Measurements from ENCODE around the gene LAMA2.
"Not testable (repeated sequence)": the region's sequence is repeated elsewhere in the genome, so short reads cannot be mapped to it uniquely, and the experiment has no call there.

Gene LAMA2

DNA sequence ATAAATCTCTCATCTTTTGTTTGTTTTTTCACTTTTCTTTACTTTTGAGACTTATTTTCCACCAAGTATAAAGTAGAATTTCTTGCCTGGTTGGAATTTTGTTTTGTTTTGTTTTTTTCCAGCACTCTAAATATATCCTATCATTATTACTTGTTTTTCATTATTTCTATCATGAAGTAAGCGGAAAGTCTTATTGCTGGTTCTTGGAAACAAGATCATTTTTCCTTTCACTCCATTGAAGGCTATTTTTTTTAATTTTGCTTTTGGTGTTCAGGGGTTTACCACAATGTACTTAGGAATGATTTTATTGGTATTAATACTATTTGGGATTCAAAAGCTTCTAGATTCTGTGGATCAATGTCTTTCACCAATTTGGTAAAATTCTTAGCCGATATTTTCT, 190.1 kb downstream of the LAMA2 start:
- no peak for DNase-seq (ENCODE audit: low spot score)

DNA sequence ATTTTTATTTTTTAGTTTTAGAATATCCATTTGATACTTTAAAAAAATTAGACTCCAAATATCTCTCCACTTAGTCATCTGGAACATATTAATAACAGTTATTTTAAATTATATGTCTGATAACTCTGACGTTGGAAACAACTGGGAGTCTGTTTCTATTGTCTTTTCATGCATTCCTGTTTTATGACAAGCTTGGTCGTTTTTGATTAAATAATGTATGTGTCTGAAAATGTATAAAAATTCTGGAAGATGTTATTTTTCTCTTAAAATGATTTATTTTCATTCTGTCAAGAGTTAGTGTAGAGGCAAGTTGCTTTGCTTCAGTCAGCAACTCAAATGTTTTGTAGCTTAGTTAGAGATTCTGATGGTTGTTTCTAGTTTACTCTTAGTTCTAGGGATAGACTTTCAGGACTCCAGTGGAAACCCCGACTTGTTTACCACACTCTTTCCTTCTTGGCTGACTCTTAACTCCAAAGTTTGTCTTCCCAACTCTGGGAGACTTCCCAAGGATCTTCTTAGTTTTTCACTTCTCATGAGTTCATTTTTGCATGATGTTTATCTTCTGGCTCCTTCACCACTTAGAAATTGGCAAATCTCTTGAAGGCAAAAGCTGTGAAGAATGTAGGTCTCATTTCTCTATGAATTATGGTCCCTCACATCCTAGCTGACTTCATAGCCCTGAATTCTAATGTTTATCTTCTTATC, 190.9 kb downstream of the LAMA2 start:
- DNase-seq (ENCODE audit: low spot score): no peak

DNA sequence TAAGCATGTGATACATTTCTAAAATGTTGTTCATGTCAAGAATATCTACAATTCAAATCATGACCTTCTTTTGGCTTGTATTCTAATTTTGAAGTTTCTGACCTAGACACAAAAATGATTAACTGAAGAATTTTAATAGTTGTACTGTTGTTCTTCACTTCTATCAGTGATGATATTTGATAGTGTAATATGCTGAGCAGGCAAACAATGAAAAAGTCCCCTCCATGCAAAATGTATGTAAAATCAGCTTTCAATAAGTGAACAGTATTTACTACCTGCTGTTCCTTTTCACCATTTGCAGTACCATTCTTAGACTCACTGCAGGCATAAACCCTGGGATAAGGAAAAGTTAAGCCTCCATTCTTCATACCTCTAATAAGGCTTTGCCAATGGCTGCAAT, 201.5 kb downstream of the LAMA2 start:
- no peak for DNase-seq (ENCODE audit: low spot score)

DNA sequence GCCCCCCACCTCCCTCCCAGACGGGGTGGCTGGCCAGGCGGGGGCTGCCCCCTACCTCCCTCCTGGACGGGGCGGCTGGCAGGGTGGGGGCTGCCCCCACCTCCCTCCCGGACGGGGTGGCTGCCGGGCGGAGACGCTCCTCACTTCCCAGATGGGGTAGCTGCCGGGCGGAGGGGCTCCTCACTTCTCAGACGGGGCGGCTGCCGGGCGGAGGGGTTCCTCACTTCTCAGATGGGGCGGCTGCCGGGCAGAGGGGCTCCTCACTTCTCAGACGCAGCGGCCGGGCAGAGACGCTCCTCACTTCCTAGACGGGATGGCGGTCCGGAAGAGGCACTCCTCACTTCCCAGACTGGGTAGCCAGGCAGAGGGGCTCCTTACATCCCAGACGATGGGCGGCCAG, 205.5 kb downstream of the LAMA2 start:
- DNase-seq (ENCODE audit: low spot score): not testable (repeated sequence)

DNA sequence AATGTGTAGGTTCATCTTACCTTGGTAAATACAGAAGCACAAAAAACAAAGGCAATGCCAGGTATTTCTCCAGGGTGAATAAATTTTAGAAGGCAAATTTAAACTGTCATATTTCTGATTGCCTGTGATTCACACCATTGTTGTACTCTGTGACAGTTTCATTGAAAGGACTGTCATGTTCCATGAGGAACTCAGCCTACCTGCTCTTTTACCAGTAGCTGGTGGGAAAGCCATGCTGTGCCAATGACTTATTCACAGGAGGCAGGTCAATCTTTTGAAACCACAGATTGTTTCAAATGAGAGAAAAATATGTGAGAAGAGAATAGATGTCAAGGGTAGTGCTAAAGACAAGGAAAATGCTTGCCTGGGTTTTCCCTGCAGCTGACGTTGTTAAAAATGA, 206.4 kb downstream of the LAMA2 start:
- no peak for DNase-seq (ENCODE audit: low spot score)

DNA sequence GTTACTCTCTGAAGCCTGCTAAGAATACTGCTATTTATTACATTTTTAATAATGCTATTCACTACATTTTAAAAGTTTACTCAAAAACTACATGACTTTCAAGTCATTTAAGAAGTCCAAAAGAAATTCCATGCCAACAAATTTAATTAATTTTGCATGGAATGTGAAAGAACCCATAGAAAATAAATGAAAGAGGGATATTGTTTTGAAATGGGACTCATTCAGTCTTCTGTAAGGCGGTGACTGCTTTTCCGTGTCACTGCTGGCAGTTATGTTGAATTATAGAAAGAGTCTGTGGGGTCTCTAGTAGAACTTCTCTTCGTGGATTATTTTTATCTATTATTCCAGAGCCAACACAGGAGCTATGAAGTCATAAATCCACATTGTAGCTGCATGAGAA, 211.2 kb downstream of the LAMA2 start:
- DNase-seq (ENCODE audit: low spot score): no peak

DNA sequence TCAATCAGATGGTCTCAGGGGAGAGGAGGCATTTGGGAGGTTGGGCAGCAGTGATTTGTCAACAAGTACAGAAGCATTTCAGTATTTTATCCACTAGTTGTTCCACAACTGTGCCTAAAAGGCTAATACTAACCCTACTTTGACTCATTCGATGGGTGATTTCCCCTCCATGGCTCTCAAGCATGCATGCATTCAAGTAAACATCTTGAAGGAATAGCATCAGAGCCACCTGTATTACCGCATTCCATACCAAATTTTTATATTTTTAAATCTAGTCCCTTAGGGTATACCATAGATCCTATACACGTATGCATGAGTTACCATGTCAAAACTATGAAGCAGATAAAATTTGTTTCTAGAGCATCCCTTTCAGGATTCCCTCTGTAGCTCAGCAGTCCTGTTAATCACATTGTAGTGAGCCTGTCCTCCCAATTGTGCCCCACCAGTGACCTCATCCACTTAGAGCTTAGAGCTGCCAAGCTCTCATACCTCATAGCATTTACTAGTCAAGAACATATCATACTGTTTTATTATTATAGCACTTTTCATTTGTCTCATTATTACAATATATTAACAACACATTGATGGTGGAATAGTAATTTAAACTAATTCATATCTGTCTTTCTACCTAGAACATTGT, 213.8 kb downstream of the LAMA2 start:
- DNase-seq (ENCODE audit: low spot score): no peak

DNA sequence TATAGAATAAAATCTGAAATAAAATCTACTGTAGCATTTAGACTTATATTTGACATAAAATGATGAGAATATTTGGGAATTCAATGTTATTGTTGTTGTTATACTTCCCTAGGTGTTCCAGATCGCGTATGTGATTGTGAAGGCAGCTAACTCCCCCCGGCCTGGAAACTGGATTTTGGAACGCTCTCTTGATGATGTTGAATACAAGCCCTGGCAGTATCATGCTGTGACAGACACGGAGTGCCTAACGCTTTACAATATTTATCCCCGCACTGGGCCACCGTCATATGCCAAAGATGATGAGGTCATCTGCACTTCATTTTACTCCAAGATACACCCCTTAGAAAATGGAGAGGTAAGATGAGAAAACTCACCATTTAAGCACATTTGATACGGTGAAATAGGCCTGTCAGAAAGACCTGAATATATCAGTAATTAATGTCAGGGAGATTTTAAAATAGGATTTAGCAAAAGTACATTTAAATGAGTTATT, 215.2 kb downstream of the LAMA2 start:
- DNase-seq (ENCODE audit: low spot score): no peak

DNA sequence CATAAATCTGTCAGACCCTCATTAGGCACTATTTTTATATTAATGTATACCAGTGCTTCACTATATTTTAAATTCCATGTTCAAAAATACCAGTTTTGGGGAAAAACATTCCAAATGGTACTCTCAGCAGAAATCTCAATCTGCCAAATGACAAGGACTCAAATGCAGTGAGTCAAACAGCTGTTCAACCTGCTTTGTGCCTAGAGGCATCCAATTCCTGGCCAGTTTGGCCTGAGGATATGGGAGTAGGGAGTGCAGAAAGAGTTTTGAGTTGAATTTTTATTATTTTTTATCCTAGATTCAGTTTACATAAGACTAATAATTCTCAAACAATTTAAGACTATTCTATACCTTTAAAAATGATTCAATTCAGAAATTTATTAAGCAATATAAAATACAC, 216.8 kb downstream of the LAMA2 start:
- DNase-seq (ENCODE audit: low spot score): no peak

DNA sequence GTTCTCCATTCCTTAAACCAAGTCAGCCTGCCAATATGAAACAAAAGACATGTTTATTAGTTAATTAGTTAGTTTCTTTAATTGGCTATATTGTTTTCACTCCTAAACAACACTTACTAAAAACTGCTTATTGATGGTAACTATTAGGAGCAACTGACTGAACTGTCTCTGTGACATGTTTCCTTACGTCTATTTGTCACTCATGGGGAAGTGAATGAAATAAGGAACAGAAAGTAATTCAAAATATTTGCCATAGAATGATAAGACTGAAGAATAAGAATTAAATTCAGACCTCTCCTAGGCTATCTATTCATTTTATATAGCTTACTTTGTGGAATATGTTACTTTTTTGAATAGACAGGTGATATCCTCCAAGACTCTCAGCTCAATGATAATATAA, 217.2 kb downstream of the LAMA2 start:
- DNase-seq (ENCODE audit: low spot score): no peak

DNA sequence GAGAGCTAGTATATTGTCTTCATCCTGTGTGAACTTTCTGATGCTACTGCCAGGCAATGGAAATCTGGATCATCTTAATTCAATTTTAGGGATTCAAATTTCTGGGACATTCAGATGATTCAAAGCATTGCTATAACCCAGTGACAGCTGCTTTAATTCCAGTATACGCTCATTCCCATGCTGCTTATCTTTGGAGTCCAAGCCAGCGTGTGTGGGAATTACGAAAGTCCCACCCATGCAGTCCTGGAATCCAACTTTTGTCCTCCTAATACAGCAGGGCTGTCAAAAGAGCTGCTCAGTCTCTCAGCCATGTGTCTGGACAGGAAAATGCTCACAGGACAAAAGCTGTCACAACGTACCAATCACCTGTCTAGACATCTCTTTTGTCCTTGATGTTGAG, 219.8 kb downstream of the LAMA2 start:
- DNase-seq (ENCODE audit: low spot score): no peak

DNA sequence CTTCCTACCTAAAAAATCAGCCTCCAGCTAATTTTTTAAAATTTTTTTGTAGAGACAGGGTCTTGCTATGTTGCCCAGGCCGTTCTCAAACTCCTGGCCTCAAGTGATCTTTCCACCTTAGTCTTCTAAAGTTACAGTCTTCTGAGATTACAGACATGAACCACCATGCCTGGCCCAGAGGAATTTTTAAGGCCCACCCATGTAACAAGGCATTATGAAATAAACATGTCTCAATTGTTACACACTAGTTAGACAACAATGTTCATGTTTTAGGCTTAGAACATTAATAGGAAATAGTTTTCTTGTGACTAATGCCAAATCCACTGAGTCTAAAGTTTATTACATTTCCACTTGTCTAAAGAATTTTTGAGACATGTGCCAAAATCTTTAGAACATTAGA, 221.2 kb downstream of the LAMA2 start:
- no peak for DNase-seq (ENCODE audit: low spot score)

DNA sequence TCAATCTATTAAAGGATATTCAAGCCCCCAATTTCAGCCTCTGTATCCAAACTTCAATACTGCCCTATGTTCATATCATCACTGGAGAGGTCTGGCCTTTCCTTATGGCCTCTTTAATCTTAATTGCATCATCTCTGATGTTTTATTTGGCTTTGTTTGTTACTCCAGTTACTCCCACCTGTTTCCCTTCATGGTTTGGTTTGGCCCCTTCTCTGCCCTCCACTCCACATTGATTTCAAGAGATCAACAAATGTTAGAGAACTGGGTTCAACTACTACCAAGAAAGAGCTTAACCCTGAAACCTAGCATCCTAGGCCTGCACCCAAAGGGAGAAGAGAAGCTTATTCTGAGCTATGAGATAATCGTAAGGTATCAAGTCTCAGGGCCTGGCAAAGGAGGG, 221.6 kb downstream of the LAMA2 start:
- DNase-seq (ENCODE audit: low spot score): no peak

DNA sequence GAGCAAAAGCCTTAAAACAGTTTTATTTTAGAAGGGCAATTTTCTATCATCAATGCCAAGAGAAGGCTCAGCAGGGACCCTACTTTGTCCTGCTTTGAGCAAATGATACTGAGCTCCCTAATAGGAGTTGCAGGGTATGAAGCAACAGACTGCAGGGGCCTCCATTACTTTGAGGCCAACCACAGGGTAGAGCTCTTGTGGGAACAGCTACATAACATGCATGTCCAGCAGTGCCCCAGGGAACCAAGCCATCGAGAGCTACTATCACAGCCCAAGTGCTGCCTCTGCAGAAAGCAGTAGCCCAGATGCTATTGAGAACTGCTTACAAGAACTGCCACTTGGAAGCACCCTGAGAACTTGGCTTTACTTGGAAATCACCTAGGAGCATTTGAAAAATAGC, 222.1 kb downstream of the LAMA2 start:
- no peak for DNase-seq (ENCODE audit: low spot score)

DNA sequence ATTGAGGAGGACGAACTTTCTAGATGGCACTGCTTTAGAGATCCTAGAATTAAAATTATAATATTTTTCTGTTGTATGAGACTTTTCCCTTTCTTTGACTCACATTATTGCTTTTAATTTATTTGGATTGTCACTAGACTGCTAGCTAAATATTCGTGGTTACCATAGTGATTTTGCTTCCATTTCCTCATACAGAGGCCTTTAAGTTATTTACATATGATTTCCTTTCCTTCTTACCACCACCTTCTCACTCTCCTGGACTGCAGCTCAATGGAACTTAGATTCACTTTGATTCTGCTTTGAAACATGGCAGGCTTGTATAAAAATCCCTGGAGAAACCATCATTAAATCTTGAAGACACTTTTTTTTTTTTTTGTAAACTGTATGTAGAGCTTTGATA, 222.9 kb downstream of the LAMA2 start:
- no peak for DNase-seq (ENCODE audit: low spot score)

DNA sequence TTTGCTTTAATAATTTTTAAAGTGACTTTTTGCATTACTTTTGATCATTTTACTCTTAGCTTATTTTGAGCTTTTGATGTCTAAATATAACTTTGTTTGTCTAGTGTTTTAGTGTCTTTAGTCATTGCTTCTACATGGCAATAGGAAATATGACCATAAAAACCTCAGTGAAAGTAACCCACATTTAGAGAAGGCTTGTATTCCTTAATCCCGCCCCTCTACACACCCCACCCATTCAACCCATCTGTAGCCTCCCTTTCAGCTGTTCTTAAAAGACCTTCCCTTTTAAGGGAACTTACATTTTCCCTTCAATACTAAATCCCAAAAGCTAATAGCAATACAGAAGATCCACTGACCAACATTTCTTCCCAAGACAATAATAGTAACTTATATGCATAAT, 225.4 kb downstream of the LAMA2 start:
- DNase-seq (ENCODE audit: low spot score): no peak

DNA sequence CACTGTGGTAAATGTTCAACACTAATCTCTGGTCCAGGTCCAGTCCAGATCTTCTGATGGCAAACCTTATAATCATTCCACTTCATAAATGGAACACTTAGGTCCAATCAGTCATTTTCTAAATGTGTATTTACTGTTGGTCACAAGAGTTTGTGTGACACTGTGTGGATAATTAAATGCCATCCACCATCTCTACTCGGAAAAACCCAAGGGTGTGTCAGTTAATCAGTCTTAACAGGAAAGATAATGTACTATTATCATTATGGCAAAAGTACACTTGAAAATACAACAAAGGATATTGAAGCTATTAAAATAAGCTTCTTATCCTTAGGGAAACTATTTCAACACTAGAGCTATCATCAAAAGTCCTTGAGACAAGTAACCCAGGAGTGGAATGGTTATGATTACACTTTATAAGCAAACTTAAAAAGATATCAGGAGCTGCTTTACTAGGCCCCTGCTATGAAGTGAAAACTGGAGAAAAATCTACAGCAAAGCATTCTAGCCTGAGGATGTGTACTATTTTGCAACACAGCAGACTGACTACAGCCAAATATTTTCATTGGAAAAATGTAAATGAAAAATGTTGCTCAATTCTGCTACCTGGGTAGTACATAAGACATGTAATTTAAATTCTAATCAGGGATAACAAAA, 227.9 kb downstream of the LAMA2 start:
- no peak for DNase-seq (ENCODE audit: low spot score)

DNA sequence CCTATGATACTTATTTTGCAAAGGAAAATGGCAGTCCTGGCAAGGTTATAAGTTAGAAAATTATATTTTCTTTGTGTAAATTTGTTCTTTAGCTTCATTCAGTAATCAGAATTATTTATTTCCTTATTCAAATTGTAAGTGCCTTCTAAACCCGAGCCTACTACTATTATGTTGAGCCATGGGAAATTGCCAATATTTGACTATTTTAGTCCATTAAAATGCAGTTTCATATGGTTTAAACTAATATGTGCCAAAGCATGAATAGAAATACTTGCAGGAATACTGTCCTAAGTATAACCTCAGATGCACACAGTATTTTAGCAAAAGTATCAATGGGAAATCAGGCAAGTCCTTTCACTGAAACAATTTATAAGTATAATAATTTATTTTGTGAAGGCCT, 228.4 kb downstream of the LAMA2 start:
- no peak for DNase-seq (ENCODE audit: low spot score)

DNA sequence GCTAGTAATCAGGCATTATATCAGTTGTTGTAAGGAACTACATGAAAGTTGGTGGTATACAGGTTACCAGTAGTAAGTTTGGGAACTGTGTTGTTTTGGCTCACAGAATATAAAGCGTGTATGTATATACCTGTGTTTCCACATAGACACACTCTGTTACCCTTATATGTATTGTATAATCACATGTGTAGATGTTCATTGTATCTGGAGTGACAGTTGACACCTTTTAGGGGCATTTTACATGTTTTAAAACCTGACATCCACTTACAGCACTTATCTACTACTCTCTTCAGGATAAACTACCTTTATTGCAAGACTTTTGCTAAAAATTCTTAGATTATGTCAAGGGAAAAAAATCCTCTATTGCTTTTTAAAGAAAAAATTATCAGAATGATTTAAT, 228.9 kb downstream of the LAMA2 start:
- DNase-seq (ENCODE audit: low spot score): no peak

DNA sequence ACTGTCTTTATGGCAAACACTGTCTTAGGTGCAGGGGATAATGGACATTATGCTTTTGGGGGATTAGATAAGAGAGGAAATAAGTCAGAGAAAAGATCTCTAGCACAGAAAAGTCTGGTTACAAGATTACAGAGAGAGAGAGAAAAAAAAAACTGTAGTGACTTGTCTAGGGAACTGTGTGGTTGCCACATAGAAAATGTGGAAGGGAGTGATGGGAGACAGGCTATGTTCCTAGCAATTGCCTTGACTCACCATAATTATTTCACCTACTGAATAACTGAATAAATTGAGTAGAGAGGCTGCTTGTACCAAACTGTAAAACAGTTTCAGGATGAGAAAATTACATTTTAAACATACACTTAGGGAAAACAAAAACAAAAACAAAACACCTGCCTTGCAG, 229.7 kb downstream of the LAMA2 start:
- DNase-seq (ENCODE audit: low spot score): no peak

DNA sequence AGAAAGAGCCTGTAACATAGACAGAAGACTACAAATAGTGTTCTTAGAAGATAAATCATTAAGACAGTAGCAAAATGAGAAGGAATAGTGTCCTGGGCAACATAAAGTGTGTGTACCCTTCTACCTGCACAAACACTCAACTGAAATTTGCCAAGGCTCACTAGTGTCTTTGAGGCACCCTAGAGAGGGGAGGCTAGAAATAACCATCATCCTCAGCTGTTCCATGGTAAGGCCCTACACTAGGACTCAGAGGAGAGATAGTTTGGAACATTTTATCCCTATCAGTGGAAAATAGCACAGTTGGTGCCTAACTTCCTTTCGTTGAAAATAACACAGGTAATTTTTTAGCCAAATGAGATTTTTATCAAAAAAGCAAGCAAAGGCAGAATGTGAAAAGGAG, 230.7 kb downstream of the LAMA2 start:
- DNase-seq (ENCODE audit: low spot score): no peak

DNA sequence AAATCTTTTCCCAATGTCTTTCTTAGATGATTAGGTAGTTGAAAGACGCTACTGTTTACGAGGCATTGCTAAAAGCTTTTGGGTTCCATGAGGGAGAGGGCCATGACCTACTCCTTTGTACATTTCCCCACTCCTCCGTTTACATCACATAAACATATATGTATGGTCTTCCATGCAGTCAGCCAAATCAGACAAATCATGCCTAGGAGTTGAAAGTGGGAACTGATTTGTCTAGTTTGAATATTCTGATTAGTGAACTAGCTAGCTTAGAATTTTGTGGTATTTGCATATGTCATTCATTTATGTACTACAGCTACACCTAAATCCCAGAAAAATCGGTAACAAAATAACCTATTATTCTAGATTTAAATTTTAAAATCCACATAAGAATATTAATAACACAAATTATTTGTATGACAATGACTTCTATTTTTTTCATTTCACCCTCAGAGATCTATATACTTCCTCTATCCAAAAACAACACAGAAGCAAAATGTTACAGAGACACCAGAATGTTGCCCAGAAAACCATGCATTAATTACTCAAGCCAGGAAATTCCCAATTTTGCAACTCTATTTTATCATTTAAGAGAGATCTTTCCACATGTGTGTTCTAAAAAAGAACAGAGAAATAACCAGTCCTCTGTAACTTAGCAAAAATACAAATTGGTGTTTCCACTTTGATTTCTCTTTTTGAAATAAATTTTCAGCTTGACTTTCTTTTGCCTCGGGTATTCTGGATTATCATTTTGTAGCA, 231.9 kb downstream of the LAMA2 start:
- no peak for DNase-seq (ENCODE audit: low spot score)

DNA sequence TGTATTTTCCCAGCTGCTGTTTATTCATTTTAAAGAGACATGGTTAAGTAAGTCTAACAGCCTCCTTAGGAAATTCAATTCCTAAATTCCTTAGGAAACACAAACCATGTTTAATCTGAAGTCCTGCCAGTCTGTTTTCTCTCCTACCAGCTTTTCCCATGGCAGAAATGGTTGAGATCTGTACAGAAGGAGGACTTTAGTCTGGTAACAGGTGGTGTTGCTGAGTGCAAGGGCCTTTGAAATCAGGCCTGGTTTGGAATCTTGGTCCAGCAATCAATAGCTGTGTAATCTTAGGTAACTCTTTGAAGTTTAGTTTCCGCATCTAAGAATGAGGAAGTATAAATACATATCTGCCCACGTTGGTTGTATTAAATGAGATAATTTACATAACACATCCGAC, 232.5 kb downstream of the LAMA2 start:
- DNase-seq (ENCODE audit: low spot score): no peak

Measured in RKO (cell line).